IPS-18a (cell line): Measurements from ENCODE around the gene CBFA2T2.
"Not testable (repeated sequence)": the region's sequence is repeated elsewhere in the genome, so short reads cannot be mapped to it uniquely, and the experiment has no call there.

Source experiments
- H3K27ac ChIP-seq: one replicate; pipeline ENCODE4 v1.5.1; 2013; ENCODE audit warnings: low read length
- H3K27me3 ChIP-seq: one replicate; pipeline ENCODE4 v1.6.1; 2013; ENCODE audit warnings: mild to moderate bottlenecking, low read length; ENCODE audit not compliant: control insufficient read depth, insufficient read depth
- H3K36me3 ChIP-seq: one replicate; pipeline ENCODE4 v1.6.1; 2013; ENCODE audit warnings: low read depth, low read length; ENCODE audit not compliant: control insufficient read depth
- H3K4me1 ChIP-seq: one replicate; pipeline ENCODE4 v1.6.1; 2013; ENCODE audit warnings: low read depth, low read length; ENCODE audit not compliant: control insufficient read depth
- H3K4me3 ChIP-seq: one replicate; pipeline ENCODE4 v1.5.1; 2013; ENCODE audit warnings: low read length
- H3K9ac ChIP-seq: one replicate; pipeline ENCODE4 v1.6.1; 2013; ENCODE audit warnings: mild to moderate bottlenecking, low read length, moderate library complexity
- H3K9me3 ChIP-seq: one replicate; pipeline ENCODE4 v1.6.1; 2013; ENCODE audit warnings: low read depth, low read length; ENCODE audit not compliant: control insufficient read depth

CBFA2T2 gene

DNA sequence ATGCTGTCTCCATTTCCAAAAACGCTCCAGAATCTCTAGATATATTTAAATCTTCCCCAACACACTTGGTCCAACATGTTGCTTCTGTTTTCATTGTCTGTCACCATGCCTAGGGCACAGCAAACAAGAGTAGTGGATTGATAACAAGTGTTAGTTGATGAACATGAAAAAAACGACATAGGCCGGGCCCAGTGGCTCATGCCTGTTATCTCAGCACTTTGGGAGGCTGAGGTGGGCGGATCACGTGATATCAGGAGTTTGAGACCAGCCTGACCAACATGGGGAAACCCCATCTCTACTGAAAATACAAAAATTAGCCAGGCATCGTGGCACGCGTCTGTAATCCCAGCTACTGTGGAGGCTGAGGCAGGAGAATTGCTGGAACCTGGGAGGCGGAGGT lies 102.0 kb downstream of the CBFA2T2 start:
- not testable (repeated sequence) for H3K4me1 ChIP-seq, H3K27me3 ChIP-seq, H3K36me3 ChIP-seq, H3K9ac ChIP-seq, H3K27ac ChIP-seq, H3K4me3 ChIP-seq, H3K9me3 ChIP-seq

DNA sequence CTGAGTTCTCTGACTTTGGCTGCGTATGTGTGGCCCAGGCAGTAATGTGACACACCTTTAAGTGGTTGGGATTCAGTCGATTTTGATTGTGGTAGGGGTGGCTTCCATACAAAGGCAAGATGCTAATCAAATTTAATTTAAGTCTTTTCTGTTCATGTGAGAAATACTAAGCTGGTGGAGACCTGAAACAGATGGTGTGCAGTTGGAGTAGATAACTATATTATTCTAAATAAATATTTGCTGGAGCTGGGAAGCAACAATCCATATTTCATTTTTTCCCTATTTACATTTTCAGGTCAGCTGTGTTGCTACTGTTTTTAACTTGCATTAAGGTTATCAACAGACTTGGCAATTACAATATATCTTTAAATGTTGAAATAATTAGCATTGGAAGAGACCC lies 104.8 kb downstream of the CBFA2T2 start:
- Histone ChIP-seq H3K9me3 (no peaks in the 10 kb centered on the region), H3K27me3 (no peaks in the 10 kb centered on the region), H3K4me3 (no peak overlapping the region), H3K27ac (no peak overlapping the region), H3K4me1 (no peaks in the 10 kb centered on the region), H3K36me3 (no peaks in the 10 kb centered on the region), H3K9ac (no peak overlapping the region)

DNA sequence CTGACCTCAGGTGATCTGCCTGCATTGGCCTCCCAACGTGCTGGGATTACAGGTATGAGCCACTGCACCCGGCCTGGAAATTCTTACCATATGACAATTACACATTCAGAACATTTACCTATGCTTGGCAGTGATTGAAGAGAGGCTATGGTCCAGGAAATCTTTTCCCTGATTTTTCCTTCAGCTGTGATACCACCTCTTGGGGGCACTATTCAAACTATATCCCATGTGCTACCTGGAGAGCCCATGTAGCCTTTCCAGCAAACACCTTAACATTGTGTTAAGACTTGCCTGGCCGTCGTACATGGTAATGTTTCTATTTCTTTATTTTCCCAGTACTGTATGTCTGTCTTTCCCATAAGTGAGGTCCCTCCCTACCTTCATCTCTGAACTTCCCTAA lies 110.5 kb downstream of the CBFA2T2 start:
- Histone ChIP-seq H3K4me3 (no peak overlapping the region), H3K4me1 (no peaks in the 10 kb centered on the region), H3K9me3 (no peaks in the 10 kb centered on the region), H3K36me3 (no peaks in the 10 kb centered on the region), H3K27ac (no peak overlapping the region), H3K9ac (no peak overlapping the region), H3K27me3 (no peaks in the 10 kb centered on the region)

DNA sequence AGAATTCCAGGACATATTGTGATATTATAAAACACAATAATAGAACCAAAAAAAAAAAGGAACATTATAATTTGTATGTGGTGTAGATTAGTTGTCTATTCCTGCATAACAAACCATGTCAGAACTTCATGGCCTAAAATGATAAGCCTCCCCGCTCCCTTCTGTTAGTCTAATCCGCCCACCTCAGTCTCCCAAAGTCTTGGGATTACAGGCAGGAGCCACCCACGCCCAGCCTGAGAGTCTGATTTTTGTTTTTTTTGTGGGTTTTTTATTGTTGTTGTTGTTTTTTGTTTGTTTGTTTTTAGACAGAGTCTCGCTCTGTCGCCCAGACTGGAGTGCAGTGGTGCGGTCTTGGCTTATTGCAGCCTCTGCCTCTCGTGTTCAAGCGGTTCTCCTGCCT lies 111.1 kb downstream of the CBFA2T2 start:
- Histone ChIP-seq H3K4me3 (no peak overlapping the region), H3K27me3 (no peaks in the 10 kb centered on the region), H3K9ac (no peak overlapping the region), H3K4me1 (no peaks in the 10 kb centered on the region), H3K36me3 (no peaks in the 10 kb centered on the region), H3K9me3 (no peaks in the 10 kb centered on the region), H3K27ac (no peak overlapping the region)

DNA sequence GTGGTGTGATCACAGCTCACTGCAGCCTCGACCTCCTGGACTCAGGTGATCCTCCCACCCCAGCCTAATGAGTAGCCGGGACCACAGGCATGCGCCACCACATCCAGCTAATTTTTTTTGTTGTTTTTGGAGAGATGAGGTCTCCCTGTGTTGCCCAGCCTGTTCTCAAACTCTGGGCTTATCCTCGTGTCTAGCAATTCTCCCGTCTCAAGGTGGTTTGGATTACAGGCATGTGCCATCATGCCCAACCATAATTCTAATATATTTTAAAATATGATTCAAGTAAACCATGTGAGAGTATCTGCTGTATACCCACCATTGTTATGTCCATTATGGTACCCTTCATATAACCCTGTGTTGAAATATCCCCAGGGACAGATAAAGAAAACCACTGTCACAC lies 112.0 kb downstream of the CBFA2T2 start:
- Histone ChIP-seq H3K9ac (no peak overlapping the region), H3K36me3 (no peaks in the 10 kb centered on the region), H3K4me1 (no peaks in the 10 kb centered on the region), H3K27ac (no peak overlapping the region), H3K27me3 (no peaks in the 10 kb centered on the region), H3K9me3 (no peaks in the 10 kb centered on the region), H3K4me3 (no peak overlapping the region)

DNA sequence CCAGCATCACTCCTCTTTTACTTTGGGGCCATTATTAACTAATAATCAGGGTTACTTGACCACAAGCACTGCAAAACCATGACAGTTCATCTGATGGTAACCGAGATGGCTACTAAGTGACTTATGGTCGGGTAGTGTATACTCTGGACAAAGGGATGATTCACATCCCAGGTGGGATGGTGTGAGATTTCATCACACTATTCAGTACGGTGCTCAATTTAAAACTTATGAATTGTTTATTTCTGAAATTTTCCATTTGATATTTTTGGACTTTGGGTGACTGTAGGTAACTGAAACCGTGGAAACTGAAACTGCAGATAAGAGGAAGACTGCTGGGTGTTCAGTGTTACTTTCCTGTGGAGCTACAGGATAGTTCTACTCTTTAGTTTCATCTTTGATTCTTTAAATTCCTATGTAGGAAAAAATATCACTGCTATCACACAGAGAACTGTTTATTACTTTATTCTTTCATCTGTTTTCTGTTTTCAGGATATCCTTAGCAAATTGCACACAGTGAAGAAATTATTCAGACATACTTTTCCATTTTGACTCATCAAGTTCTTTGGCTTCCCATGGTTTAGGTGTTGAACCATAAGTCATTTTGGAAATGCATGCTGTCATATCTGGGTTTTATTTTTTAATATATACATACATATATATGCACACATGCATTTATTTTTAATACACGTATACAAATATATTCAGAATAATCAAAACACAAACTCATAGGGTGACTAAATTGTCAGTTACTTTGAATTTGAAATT lies 113.1 kb downstream of the CBFA2T2 start:
- H3K27me3 ChIP-seq = no peaks in the 10 kb centered on the region
- H3K36me3 ChIP-seq = peaks cover 6% of the 10 kb centered on the region
- H3K9ac ChIP-seq = no peak overlapping the region
- H3K27ac ChIP-seq = no peak overlapping the region
- H3K9me3 ChIP-seq = no peaks in the 10 kb centered on the region
- no peaks in the 10 kb centered on the region for H3K4me1 ChIP-seq
- no peak overlapping the region for H3K4me3 ChIP-seq

DNA sequence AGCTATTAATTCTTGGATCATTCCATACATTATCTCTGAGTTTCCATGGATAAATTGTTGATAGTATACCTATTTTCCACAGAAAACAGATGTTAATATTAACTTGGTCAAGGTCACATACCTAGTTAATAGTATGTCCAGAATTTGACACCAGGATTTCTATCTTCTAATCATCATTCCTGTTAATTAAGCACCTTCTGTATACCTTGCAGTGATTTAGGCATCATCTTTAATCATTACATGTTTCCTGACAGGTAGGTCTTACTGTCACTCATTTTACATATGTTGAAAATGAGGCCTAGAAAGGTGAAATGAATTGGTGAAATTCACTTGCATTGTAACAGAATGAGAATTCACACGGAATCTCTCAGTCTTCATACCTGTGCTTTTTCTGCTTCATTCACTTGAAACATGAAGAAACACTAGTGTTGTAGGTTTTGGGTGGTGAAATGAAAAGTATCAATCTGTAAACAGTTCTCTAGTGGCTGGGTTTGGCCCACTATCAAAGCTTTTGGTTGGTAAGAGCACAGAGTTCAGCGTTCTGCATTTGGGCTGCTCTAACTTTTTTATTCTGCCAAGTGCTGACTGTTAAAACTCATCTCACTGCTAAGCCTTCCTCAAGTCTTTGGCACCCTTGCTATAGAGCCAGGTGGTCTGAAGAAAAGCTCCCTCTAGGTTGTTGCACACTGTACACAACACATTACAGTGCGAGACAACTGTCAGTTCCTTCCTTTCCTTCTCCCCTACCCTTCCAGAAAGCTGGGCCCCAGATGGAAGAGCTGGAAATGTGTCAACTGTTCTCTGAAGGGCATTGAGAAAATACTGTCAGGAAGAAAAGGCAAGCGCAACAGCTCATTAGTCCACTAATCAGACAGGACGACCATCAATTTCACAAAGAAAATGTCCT lies 114.4 kb downstream of the CBFA2T2 start:
- Histone ChIP-seq H3K4me3 (no peak overlapping the region), H3K27ac (no peak overlapping the region), H3K9me3 (no peaks in the 10 kb centered on the region), H3K4me1 (no peaks in the 10 kb centered on the region), H3K36me3 (peaks cover 6% of the 10 kb centered on the region), H3K27me3 (no peaks in the 10 kb centered on the region), H3K9ac (no peak overlapping the region)

DNA sequence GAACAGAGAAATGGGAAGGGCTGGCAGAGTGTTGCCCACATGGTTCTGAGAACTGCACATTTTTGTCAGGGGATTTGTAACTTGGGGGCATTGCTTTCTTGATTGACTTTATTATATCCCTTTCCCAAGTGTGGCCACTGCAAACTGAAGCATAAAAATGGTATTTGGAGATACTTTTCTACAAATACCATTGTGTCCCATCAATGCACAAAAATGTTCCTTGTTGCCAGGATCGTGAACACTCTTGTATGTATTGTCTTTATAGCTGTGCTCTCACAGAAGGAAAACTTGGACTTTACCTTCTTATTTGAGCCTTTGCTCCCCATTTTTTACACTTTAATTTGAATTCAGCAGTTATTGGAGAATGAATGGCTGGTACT lies 115.1 kb downstream of the CBFA2T2 start:
- Histone ChIP-seq H3K27ac (no peak overlapping the region), H3K4me1 (no peaks in the 10 kb centered on the region), H3K9ac (no peak overlapping the region), H3K9me3 (no peaks in the 10 kb centered on the region), H3K4me3 (no peak overlapping the region), H3K27me3 (no peaks in the 10 kb centered on the region), H3K36me3 (peaks cover 6% of the 10 kb centered on the region)

DNA sequence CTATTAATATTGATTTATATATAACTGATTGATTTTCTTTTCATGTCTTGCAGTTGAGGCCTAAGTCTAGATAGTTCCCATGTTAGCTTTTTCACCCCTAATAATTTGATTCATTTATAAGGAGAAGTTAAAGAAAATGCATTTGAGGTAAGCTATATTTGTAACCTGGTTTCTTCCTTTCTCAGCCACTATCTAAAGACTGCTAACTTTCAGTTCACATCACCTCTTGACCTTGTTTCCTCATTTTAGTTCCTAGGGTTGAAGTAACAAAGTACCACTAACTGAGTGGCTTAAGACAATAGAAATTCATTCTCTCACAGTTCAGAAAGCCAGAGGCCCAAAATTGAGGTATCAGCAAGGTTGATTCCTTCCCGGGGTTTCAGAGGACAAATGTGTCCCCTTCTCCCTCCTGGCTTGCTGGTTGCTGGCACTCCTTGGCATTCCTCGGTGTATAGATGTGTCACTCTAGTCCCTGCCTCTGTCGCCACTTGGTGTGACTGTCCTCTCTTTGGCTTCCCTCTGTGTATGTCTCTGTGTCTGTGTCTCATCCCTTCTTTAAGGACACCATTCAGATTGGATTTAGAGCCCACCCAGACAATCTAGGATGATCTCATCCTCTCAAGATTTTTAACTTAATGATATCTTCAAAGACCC lies 116.3 kb downstream of the CBFA2T2 start:
- Histone ChIP-seq H3K4me1 (no peaks in the 10 kb centered on the region), H3K9ac (no peak overlapping the region), H3K9me3 (no peaks in the 10 kb centered on the region), H3K27ac (no peak overlapping the region), H3K36me3 (peaks cover 11% of the 10 kb centered on the region), H3K27me3 (no peaks in the 10 kb centered on the region), H3K4me3 (no peak overlapping the region)

DNA sequence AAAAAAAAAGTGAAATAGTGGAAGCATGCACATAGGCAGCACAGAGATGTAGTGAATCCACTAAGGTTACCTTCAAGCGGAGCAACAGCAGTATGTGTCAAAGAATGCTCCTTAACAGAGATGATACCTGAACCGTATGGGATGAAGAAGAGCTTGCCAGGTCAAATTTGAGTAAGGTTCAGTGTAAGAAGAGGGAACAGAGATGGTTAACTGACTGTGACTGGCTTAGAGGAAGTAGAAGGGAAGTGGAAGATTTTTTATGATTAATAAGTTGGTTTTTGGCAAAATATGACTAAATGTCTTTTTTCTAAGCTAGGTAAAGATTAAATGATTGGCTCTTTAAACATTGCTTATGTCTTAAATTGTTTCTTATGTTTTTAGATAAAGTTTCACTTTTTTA lies 119.6 kb downstream of the CBFA2T2 start:
- Histone ChIP-seq H3K4me1 (no peaks in the 10 kb centered on the region), H3K27me3 (no peaks in the 10 kb centered on the region), H3K27ac (no peak overlapping the region), H3K36me3 (peaks cover 26% of the 10 kb centered on the region), H3K9ac (no peak overlapping the region), H3K4me3 (no peak overlapping the region), H3K9me3 (no peaks in the 10 kb centered on the region)

DNA sequence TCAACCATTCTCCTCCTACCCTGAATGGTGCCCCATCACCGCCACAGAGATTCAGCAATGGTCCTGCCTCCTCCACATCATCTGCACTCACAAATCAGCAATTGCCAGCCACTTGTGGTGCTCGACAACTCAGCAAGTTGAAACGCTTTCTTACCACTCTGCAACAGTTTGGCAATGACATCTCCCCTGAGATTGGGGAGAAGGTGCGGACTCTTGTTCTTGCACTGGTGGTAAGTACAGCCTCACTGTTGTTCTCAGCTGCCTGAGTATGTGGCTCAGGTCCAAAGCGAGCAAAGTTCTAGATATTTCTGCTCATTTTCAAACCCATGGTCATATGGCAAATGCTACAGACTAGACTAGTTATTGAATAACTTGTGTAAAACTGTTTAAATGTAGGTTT lies 121.2 kb downstream of the CBFA2T2 start:
- no peak overlapping the region for H3K27ac ChIP-seq
- H3K9me3 ChIP-seq = no peaks in the 10 kb centered on the region
- no peaks in the 10 kb centered on the region for H3K4me1 ChIP-seq
- no peak overlapping the region for H3K9ac ChIP-seq
- H3K4me3 ChIP-seq = no peak overlapping the region
- H3K36me3 ChIP-seq = peaks cover 33% of the 10 kb centered on the region
- no peaks in the 10 kb centered on the region for H3K27me3 ChIP-seq
